HG03432 (cell line): Measurements from ENCODE around the gene CD101.
"Not testable (repeated sequence)": the region's sequence is repeated elsewhere in the genome, so short reads cannot be mapped to it uniquely, and the experiment has no call there.

Experiments
- ATAC-seq: cut with Tn5 transposase; IDR thresholded peaks from one replicate; pipeline ENCODE4 v1.9.1; 2021; ENCODE audit warnings: mild to moderate bottlenecking, moderate library complexity; ENCODE audit not compliant: unreplicated experiment

CD101 gene

GRCh38 chr1:117001254-117001927, at the start of gene CD101:
Gene CD101 (plus strand): TSS chr1:117001760. CDS start chr1:117001818, 58 bp downstream.
- peak; percentile 92 for ATAC-seq

GRCh38 chr1:116952738-116953275, 48.8 kb upstream of the CD101 start:
- no peak for ATAC-seq

GRCh38 chr1:116954440-116954839, 47.1 kb upstream of the CD101 start:
- no peak for ATAC-seq

GRCh38 chr1:116956378-116956777, 45.2 kb upstream of the CD101 start:
- ATAC-seq: no peak

- ATAC-seq: no peak
These were observed 43.9 kb upstream of the CD101 start for GRCh38 chr1:116957646-116958045.

- ATAC-seq: no peak
These were observed 43.5 kb upstream of the CD101 start for GRCh38 chr1:116958110-116958509.

GRCh38 chr1:116958977-116959376, 42.6 kb upstream of the CD101 start:
- ATAC-seq: no peak

- no peak for ATAC-seq
These were observed 40.0 kb upstream of the CD101 start for GRCh38 chr1:116961606-116962005.

GRCh38 chr1:116962987-116963639, 38.4 kb upstream of the CD101 start:
- peak; percentile 97 for ATAC-seq

GRCh38 chr1:116966791-116967190, 34.8 kb upstream of the CD101 start:
- ATAC-seq: no peak

GRCh38 chr1:116968724-116969123, 32.8 kb upstream of the CD101 start:
- ATAC-seq: no peak

- no peak for ATAC-seq
These were observed 30.2 kb upstream of the CD101 start for GRCh38 chr1:116971258-116971860.

- ATAC-seq: no peak
These were observed 29.4 kb upstream of the CD101 start for GRCh38 chr1:116971965-116972673.

GRCh38 chr1:116972674-116973030, 28.9 kb upstream of the CD101 start:
- ATAC-seq: no peak

- not testable (repeated sequence) for ATAC-seq
These were observed 21.3 kb upstream of the CD101 start for GRCh38 chr1:116980309-116980708.

- no peak for ATAC-seq
These were observed 20.0 kb upstream of the CD101 start for GRCh38 chr1:116981521-116982037.

GRCh38 chr1:116982319-116983004, 19.1 kb upstream of the CD101 start:
- ATAC-seq: no peak

- ATAC-seq: no peak
These were observed 18.4 kb upstream of the CD101 start for GRCh38 chr1:116983112-116983511.

GRCh38 chr1:116983678-116984077, 17.9 kb upstream of the CD101 start:
- ATAC-seq: no peak

GRCh38 chr1:116984406-116985160, 17.0 kb upstream of the CD101 start:
- no peak for ATAC-seq
